ENCODE data around the gene UTF1.

DNA sequence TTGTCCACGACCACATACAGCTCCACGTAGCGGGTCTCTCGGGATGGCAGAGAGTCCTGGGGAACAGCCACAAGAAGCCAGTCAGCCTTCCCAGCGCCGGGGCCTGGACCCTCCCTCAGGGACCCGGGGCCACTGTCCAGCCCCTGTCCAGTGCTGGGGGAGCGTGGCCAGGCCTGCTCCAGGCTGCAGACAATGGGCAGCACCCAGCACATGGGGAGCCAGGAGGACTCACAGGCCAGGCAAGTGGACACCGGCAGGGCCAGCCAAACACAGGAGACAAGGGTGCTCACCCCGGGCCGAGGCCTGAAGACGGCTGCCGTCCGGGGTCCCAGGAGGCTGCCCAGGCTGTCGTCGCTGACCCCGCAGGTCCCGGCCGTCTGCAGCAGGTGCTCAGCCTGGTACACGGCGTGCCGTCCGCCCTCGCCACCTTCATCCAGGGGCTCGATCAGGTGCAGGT lies 43.0 kb downstream of the UTF1 start:
- no peak for TF ChIP-seq POLR2A (IDR thresholded peaks at IDR 0.05)
- TF ChIP-seq, protein P1, sequence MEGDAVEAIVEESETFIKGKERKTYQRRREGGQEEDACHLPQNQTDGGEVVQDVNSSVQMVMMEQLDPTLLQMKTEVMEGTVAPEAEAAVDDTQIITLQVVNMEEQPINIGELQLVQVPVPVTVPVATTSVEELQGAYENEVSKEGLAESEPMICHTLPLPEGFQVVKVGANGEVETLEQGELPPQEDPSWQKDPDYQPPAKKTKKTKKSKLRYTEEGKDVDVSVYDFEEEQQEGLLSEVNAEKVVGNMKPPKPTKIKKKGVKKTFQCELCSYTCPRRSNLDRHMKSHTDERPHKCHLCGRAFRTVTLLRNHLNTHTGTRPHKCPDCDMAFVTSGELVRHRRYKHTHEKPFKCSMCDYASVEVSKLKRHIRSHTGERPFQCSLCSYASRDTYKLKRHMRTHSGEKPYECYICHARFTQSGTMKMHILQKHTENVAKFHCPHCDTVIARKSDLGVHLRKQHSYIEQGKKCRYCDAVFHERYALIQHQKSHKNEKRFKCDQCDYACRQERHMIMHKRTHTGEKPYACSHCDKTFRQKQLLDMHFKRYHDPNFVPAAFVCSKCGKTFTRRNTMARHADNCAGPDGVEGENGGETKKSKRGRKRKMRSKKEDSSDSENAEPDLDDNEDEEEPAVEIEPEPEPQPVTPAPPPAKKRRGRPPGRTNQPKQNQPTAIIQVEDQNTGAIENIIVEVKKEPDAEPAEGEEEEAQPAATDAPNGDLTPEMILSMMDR (IDR thresholded peaks at IDR 0.05), result no peak

Data from stomach (tissue), 4 donors.